ENCODE measurements around the gene ARPC4.

GRCh38 chr3:9852528-9852927 lies 59.6 kb downstream of the ARPC4 start:
- TF ChIP-seq POLR2A (IDR thresholded peaks at IDR 0.05): no peak
- no peak for TF ChIP-seq EP300 (IDR thresholded peaks at IDR 0.05)

Measured in upper lobe of left lung (tissue), 4 donors.